LNCaP clone FGC (cell line): ENCODE results near the gene PSMB11.
"Not testable (repeated sequence)": the region's sequence is repeated elsewhere in the genome, so short reads cannot be mapped to it uniquely, and the experiment has no call there.

Source experiments
- DNase-seq: peaks from one replicate; pipeline ENCODE4 v3.0.0-alpha.2; 2011; ENCODE audit warnings: low read depth
- H3K4me3 ChIP-seq: 2 replicates; pipeline ENCODE4 v1.5.1; 2011; ENCODE audit warnings: mild to moderate bottlenecking, low read depth, low read length, control low read depth
- CTCF ChIP-seq: IDR thresholded peaks from 2 replicates; pipeline ENCODE4 v1.5.1; 2012; ENCODE audit warnings: mild to moderate bottlenecking; ENCODE audit not compliant: control insufficient read depth, insufficient read depth; ENCODE audit errors: extremely low read depth

PSMB11 gene

GRCh38 chr14:23006544-23007419 is 35.2 kb upstream of the PSMB11 start:
- DNase-seq: peak; percentile 96
- H3K4me3 ChIP-seq: peak overlapping the region; percentile 77
- TF ChIP-seq CTCF: peak; percentile 24; the same call in 1 of the 2 replicates

GRCh38 chr14:23008831-23009230 is 33.2 kb upstream of the PSMB11 start:
- no peak overlapping the region for H3K4me3 ChIP-seq
- DNase-seq: peak; percentile 75
- no peak for TF ChIP-seq CTCF

GRCh38 chr14:23009483-23009938 is 32.5 kb upstream of the PSMB11 start:
- H3K4me3 ChIP-seq: peak overlapping the region; percentile 51
- no peak for TF ChIP-seq CTCF
- DNase-seq: no peak

GRCh38 chr14:23009939-23010726 is 31.9 kb upstream of the PSMB11 start, which contains the start of gene C14orf93:
TSS of gene C14orf93 (minus strand) at chr14:23010143. CDS start at chr14:22999023, 11,120 bp downstream.
- peak within 1 kb of the TSS; percentile 51 for H3K4me3 ChIP-seq
- no peak for DNase-seq
- no peak for TF ChIP-seq CTCF

GRCh38 chr14:23013054-23013748 is 28.8 kb upstream of the PSMB11 start:
- H3K4me3 ChIP-seq: no peak overlapping the region
- no peak for DNase-seq
- no peak for TF ChIP-seq CTCF

GRCh38 chr14:23013749-23014054 is 28.3 kb upstream of the PSMB11 start:
- H3K4me3 ChIP-seq, DNase-seq: not testable (repeated sequence)

- no peak for DNase-seq
- no peak overlapping the region for H3K4me3 ChIP-seq
- TF ChIP-seq CTCF: no peak
Measured at GRCh38 chr14:23015618-23016017, 26.4 kb upstream of the PSMB11 start.
